HG03460 (cell line): ENCODE results near the gene FBXO34.

Source experiments
- ATAC-seq: cut with Tn5 transposase; IDR thresholded peaks from one replicate; pipeline ENCODE4 v1.9.1; 2021; ENCODE audit not compliant: unreplicated experiment

The FBXO34 gene

GRCh38 chr14:55270832-55271571 is at the start of gene FBXO34:
Gene FBXO34 (plus strand): TSS chr14:55271421. CDS start chr14:55350391, 78,970 bp downstream.
- peak; percentile 83 for ATAC-seq

GRCh38 chr14:55221968-55222367 is 49.3 kb upstream of the FBXO34 start:
- ATAC-seq = no peak

DNA sequence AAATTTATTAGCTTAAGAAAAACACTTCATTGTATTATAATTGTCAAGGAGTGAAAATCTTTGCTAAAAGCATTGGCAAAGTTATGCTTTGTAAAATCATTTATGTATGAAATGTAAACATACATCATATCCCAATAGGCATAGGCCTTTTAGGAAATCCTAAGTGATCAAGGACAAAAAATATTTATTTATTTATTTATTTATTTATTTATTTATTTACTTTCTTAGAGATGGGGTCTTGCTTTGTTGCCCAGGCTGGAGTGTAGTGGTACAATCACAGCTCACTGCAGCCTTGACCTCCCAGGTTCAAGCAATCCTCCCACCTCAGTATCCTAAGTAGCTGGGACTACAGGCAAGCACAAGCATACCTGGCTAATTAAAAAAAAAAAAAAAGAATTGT is 47.9 kb upstream of the FBXO34 start:
- ATAC-seq = no peak

- no peak for ATAC-seq
Measured at GRCh38 chr14:55228261-55228660, 43.0 kb upstream of the FBXO34 start.

- no peak for ATAC-seq
Measured at GRCh38 chr14:55233591-55233990, 37.6 kb upstream of the FBXO34 start.

GRCh38 chr14:55238019-55238680 is 33.1 kb upstream of the FBXO34 start:
- no peak for ATAC-seq

DNA sequence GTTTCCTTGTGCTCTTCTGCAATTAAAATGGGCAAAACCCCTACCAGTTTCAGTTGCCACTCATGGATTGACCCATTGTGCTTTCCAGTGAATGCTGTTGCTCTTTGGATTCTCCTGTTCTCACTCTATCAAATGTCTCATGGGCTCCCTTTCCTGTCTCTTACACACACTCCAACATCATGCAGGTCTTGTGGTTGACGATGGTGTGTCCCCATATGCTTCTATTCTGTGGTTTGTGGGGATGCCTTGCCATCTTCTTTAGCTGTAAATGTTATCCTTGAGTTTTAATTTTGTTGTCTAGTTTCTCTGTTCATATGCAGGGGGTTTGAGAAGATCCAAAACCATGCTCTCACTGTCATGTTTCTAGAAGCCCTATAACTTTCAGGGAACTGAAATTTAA is 31.9 kb upstream of the FBXO34 start:
- no peak for ATAC-seq

GRCh38 chr14:55240526-55241178 is 30.6 kb upstream of the FBXO34 start:
- no peak for ATAC-seq

DNA sequence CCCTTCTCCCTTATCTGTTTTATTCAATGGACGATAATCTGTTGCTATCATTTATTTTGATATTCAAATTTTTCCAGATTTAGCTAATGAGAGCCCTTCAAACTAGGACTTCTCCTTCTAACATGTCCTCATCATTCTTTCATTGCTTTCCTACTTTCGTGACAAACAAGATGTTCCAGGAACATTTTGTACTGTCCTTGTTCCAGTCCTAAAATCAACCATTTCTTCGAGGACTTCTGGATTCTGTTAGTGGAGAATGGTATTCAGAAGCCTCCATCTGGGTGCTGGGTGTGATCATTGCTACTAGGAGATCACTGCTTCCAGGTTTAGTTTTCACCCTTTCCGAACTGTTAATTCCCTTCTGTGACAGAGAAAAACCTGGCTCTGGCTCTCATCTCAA is 29.5 kb upstream of the FBXO34 start:
- ATAC-seq = no peak

- no peak for ATAC-seq
Measured at GRCh38 chr14:55243386-55243785, 27.8 kb upstream of the FBXO34 start.

DNA sequence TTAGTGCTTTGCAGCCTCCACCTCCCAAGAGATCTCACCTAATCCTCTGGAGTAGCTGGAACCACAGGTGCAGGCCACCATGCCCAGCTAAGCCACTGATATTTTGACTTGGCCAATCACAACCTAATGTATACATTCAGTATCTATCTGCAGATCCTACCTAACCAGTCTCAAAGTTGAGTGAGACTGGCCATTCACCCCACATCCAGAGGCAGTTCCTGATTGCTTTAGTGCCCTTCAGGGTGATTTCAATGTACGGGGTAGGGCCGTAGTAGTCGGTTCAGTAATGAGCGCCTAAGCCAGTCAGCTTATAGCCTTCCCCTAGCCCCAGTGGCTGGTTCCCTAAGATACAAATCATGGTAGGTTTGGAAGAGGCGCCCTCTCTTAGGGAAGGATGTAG is 27.4 kb upstream of the FBXO34 start:
- no peak for ATAC-seq

DNA sequence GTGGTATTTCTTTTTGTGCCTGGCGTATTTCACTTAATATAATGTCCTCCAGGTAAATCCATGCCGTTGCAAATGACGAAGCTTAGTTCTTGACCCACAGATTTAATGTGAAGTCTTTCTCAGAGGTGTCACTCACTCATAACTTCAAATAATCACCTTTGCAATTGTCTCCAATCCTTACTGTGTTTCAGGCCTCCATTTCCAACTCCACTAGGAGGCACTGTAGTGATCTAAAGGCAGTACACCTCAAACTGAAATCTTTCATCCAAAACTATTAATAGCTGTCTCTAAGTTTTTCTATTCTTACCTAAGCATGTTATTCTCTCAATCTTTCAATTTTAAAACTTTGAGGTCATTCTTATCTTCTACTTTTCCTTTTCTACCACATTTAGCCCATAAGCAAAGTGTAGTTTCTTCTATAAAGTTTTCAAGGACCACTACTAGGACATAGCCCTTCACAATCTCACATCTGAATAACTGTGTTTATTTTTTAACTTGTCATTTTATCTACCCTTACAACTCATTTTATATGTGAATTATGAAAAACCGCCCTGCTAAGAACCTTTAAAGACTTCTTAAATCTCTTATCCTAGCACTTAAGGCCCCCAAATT is 25.5 kb upstream of the FBXO34 start:
- ATAC-seq = no peak

DNA sequence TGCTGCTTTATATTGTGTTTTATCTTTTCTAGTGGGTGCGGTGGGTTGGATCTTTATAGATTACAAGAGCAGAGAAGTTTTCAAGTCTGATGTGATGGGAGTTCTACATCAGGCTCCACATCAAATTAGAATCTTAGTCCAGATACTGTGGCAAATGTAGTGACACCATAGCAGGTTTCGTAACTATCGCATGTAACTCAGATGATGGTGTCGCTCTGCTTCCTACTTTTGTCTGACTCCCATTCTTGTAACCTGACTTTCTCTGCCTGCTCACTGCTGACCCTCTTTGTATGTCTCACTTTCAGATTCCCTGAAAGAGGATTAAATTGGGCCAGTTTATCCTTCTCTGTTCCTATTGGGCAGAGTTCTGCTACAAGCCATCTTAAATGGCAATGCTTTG is 22.8 kb upstream of the FBXO34 start:
- no peak for ATAC-seq

DNA sequence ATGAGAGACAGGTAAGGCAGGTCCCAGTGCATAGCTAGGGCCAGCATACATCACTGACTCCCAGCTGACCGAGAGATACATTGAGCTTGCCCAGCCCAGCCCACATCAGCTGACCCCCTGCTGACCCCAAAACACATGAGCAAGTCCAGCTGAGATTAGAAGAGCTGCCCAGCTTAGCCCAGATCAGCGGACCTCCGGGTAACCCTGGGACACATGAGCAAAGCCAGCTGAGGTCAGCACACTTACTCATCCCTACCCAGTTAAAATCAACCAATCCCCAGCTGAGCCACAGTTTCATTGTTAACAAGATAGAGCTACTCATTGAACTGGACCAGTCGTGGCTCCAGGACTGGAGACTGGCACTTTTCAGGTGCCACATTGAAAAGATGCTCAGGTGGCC is 21.8 kb upstream of the FBXO34 start:
- no peak for ATAC-seq

- no peak for ATAC-seq
Measured at GRCh38 chr14:55253276-55253675, 17.9 kb upstream of the FBXO34 start.

- no peak for ATAC-seq
Measured at GRCh38 chr14:55254581-55254980, 16.6 kb upstream of the FBXO34 start.

DNA sequence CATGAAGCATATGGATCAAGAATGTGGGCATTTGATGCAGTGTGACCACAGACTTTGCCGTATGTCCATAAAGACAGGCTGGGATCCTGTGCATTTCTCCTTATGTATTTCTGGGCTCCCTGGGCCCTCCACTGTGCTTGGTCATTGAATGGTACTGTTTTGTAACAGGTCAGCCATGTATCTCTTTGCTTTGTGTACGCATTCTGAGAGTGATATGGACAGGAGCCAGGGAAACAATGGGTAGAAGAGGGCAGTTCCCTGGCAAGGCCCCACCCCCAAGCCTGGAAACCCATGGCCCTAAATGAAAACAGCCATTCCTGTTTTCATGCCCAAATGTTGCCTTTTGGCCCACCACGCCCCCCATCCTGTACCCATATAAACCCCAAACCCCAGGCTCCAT is 15.2 kb upstream of the FBXO34 start:
- ATAC-seq = no peak

DNA sequence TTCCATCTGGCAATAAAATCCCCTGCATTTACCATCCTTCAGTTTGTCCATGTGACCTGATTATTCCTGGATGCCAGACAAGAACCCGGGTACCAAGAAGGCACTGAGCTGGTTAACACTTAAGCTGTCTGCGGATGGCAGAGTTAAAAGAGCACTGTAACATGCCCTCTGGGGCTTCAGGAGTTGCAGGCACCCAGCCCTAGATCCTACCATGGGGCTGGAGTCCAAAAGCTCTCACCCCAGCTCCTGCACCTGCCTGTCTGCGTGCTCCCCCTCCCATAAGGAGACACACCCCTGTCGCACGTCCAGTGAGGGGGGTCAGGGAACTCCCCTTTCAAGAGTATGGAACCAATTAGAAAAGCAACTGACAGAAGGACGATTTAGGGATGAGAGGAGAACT is 14.6 kb upstream of the FBXO34 start:
- no peak for ATAC-seq

- ATAC-seq = no peak
Measured at GRCh38 chr14:55265197-55265596, 6.0 kb upstream of the FBXO34 start.

GRCh38 chr14:55267820-55268219 is 3.4 kb upstream of the FBXO34 start:
- ATAC-seq = no peak

DNA sequence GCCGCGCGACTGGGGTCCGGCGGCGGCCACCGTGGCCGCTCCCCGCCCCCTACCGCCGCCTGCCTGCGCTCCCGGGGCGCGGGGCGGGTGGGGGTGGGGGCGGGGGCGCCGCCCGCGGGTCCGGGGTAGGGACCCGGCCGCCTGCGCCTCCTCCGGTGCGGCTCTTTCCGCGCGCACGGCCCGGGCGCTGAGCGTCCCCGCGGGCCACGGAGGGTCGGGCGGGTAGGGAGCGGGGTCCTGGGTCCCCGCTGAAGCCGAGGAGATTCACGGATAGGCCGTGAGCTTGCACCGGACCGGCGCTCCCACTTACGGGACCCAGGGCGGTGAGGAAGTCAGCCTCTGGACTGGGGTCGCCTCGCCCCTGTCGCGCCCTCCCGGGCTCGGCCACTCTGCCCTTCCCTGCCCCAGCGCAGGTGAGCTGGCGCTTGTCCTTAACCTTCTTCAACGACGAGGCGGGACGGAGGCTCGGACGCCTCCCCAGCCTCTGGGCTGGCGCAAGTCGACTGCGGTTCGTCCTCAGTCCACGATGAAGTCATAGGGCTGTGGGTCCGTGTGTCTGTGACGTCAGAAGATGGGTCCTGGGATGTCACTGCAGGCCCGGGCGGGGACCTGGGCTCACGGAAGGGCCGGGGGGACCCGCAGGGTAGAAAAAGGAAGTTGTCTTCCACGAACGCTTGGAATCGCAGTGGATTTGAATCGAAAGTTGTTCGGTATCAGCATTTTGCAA is 514 bp downstream of the FBXO34 start:
- peak; percentile 48 for ATAC-seq
